Lung (tissue), 12 donors: ENCODE results near the gene MITF. TPM values are rescaled to one million over a fixed set of nuclear protein-coding genes. Genes with fewer than 3 reads are reported as not detected.
A peak's percentile ranks its signal among the peaks of the same experiment; 100 is the strongest.

Experiments
- ATAC-seq: fragments of 200-7000 bp; cut with Tn5 transposase; one replicate; pipeline ENCODE4 v1.9.1; 2020; ENCODE audit warnings: moderate number of reproducible peaks; ENCODE audit not compliant: insufficient read depth, low FRiP score
- DNase-seq, 3 donors: peaks; one replicate each; pipeline ENCODE4 v3.0.0-alpha.2; 2013 to 2017
- H3K27ac ChIP-seq, 2 donors: one replicate each; pipeline ENCODE4 v1.5.1; 2013; ENCODE audit warnings: mild to moderate bottlenecking in 2 of 2, moderate library complexity in 2 of 2, control low read depth in 1 of 2, inconsistent platforms in 1 of 2, low read depth in 1 of 2, low read length in 1 of 2
- H3K27me3 ChIP-seq, 3 donors: one replicate each; pipeline ENCODE4 v1.5.1; 2013; ENCODE audit warnings: low read length in 2 of 3; ENCODE audit not compliant: control insufficient read depth in 3 of 3, insufficient read depth in 3 of 3
- H3K36me3 ChIP-seq, 4 donors: one replicate each; pipeline ENCODE4 v1.5.1; 2013; ENCODE audit warnings: low read length in 4 of 4, mild to moderate bottlenecking in 1 of 4, moderate library complexity in 1 of 4; ENCODE audit not compliant: control insufficient read depth in 4 of 4, insufficient read depth in 4 of 4
- H3K4me1 ChIP-seq, 5 donors: one replicate each; pipeline ENCODE4 v1.5.1; 2013; ENCODE audit warnings: low read length in 5 of 5, mild to moderate bottlenecking in 2 of 5, moderate library complexity in 1 of 5; ENCODE audit not compliant: control insufficient read depth in 5 of 5, insufficient read depth in 5 of 5
- H3K4me3 ChIP-seq: one replicate; pipeline ENCODE4 v1.5.1; 2013; ENCODE audit warnings: mild to moderate bottlenecking, control low read depth, moderate library complexity
- H3K9ac ChIP-seq, 2 donors: one replicate each; pipeline ENCODE4 v1.5.1; 2013; ENCODE audit warnings: low read length in 2 of 2, control low read depth in 1 of 2; ENCODE audit not compliant: insufficient read depth in 1 of 2
- H3K9me3 ChIP-seq, 4 donors: one replicate each; pipeline ENCODE4 v1.5.1; 2013; ENCODE audit warnings: low read length in 3 of 4, mild to moderate bottlenecking in 1 of 4, moderate library complexity in 1 of 4; ENCODE audit not compliant: control insufficient read depth in 4 of 4, insufficient read depth in 3 of 4
- CTCF ChIP-seq: IDR thresholded peaks from 2 replicates; pipeline ENCODE4 v1.5.1; 2012; ENCODE audit warnings: mild to moderate bottlenecking; ENCODE audit errors: control extremely low read depth, extremely low read depth
- WGBS, 2 donors: extraction: QIAGEN DNeasy Blood & Tissue Kit; methylation state at CpG; one replicate each; pipeline ENCODE4 v1.1.7; 2013; 5-methylcytosine and 5-hydroxymethylcytosine counted together
- polyA plus RNA-seq, 2 donors: library from polyadenylated mRNA; stranded (reverse); fragments of 200-250 nt; gene quantifications; one replicate each; pipeline ENCODE4 v1.2.1, GENCODE V29; 2013
- total RNA-seq, 2 donors: library from RNA; depleted of rRNA in 1 of 2; stranded (reverse); fragments of >200 nt in 1 of 2; gene quantifications; one replicate each; pipeline ENCODE4 v1.2.1, GENCODE V29; 2014 to 2021
- donor health status: control.
- donor health status: control.
- donor health status: Bipolar disorder and iron deficiency.
- donor health status: healthy.
- donor health status: DM: yes; HTN: yes; CAD: no.

The MITF gene
- total and polyA plus RNA-seq, 4 donors: 5.0 to 28.0 (median 12.0) TPM

GRCh38 chr3:69762768-69763229, 23.5 kb downstream of the MITF start:
- no peak for TF ChIP-seq CTCF
- no peaks in the 10 kb centered on the region for H3K9me3 ChIP-seq
- peak overlapping the region in 1 of 2 donors; percentile 53 for H3K27ac ChIP-seq
- no peak for DNase-seq
- no peak overlapping the region for H3K4me3 ChIP-seq
- no peak overlapping the region for H3K9ac ChIP-seq
- no peak for ATAC-seq
- H3K27me3 ChIP-seq: no peaks in the 10 kb centered on the region
- WGBS, 2 donors: 60 to 79% methylated on average over 1 of the region's 1 CpG
- H3K36me3 ChIP-seq: no peaks in the 10 kb centered on the region
- H3K4me1 ChIP-seq: peaks cover 0 to 38% (median 3%) of the 10 kb centered on the region in 5 donors

GRCh38 chr3:69763458-69763857, 24.2 kb downstream of the MITF start:
- no peaks in the 10 kb centered on the region for H3K36me3 ChIP-seq
- 84 to 88% methylated on average over 8 of the region's 8 CpGs for whole genome bisulfite sequencing, 2 donors
- H3K9me3 ChIP-seq: no peaks in the 10 kb centered on the region
- no peak for TF ChIP-seq CTCF
- H3K9ac ChIP-seq: no peak overlapping the region
- ATAC-seq (no peak), DNase-seq (no peak)
- H3K27me3 ChIP-seq: no peaks in the 10 kb centered on the region
- H3K27ac ChIP-seq: peak overlapping the region in 1 of 2 donors; percentile 53
- peaks cover 0 to 42% (median 3%) of the 10 kb centered on the region in 5 donors for H3K4me1 ChIP-seq
- H3K4me3 ChIP-seq: no peak overlapping the region

- no peak for DNase-seq
- peak overlapping the region in 1 of 2 donors; percentile 21 for H3K27ac ChIP-seq
- WGBS, 2 donors: 31 to 60% methylated on average over 3 of the region's 3 CpGs
Measured at GRCh38 chr3:69764121-69764741, 25.0 kb downstream of the MITF start.

More at GRCh38 chr3:69764121-69764741, 25.0 kb downstream of the MITF start:
- Histone ChIP-seq H3K27me3 (no peaks in the 10 kb centered on the region), H3K4me1 (peaks cover 0 to 46% (median 3%) of the 10 kb centered on the region in 5 donors), H3K9ac (no peak overlapping the region), H3K9me3 (no peaks in the 10 kb centered on the region), H3K4me3 (no peak overlapping the region), H3K36me3 (no peaks in the 10 kb centered on the region)
- no peak for TF ChIP-seq CTCF
- no peak for ATAC-seq
